Sciatic nerve (tissue), 2 donors: ENCODE measurements around the gene ZBTB11. TPM values are rescaled to one million over a fixed set of nuclear protein-coding genes. Genes with fewer than 3 reads are reported as not detected.
"Not testable (repeated sequence)": the region's sequence is repeated elsewhere in the genome, so short reads cannot be mapped to it uniquely, and the experiment has no call there.

Experiments used
- ATAC-seq: fragments of 200-7000 bp; cut with Tn5 transposase; one replicate; pipeline ENCODE4 v1.9.1; 2020; ENCODE audit warnings: mild to moderate bottlenecking, moderate library complexity
- DNase-seq: peaks from one replicate; pipeline ENCODE4 v3.0.0-alpha.2; 2020; ENCODE audit warnings: low spot score
- intact Hi-C: fragments of 100-400 bp; cut with DNase I; formaldehyde crosslinking; loops from one replicate; pipeline ENCODE4 v1.14.2; 2022
- total RNA-seq: library from RNA; stranded (reverse); fragmentation: NEBNext Ultra II Directional; extraction: Animal tissue kit (Norgen Biotek cat#: 25700); gene quantifications from one replicate; pipeline ENCODE4 v1.2.1, GENCODE V29; 2021
- donor health status: DM: no; HTN: no; CAD: no.
- donor health status: DM: no; HTN: no; CAD: no.

The ZBTB11 gene
- total RNA-seq, 1 donor from 2014 or later: 23.2 TPM

- DNase-seq, ATAC-seq, intact Hi-C loops: not testable (repeated sequence)
Measured at GRCh38 chr3:101631959-101632358, 45.0 kb downstream of the ZBTB11 start.

- DNase-seq: no peak
- intact Hi-C loops: no loop called here
- ATAC-seq: no peak
Measured at GRCh38 chr3:101631098-101631796, 45.7 kb downstream of the ZBTB11 start.

- intact Hi-C loops: no loop called here
- no peak for ATAC-seq
- no peak for DNase-seq
Measured at GRCh38 chr3:101629219-101629618, 47.7 kb downstream of the ZBTB11 start.

- intact Hi-C loops: no loop called here
- DNase-seq (no peak), ATAC-seq (no peak)
Measured at GRCh38 chr3:101625879-101626278, 51.1 kb downstream of the ZBTB11 start.

DNA sequence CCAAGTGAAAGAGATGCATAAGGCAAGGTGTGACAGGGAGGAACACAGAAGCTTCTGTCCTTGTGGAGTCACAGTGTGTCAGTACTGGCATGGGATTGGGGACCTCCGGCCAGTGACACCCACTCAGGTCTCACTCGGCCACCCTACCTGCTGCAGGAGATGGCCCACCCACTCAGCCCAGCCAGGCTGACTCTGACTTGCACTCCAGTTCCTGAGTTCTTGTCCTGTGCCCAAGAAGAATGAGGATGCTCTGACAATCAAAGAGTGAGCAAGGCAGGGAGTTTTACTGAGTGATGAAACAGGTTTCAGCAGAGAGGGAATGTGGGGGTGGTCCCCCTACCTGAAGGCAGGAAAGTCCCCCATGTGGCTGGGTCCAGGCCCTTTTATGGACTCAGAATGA lies 52.1 kb downstream of the ZBTB11 start:
- no peak for ATAC-seq
- DNase-seq: no peak
- intact Hi-C loops: no loop called here

- intact Hi-C loops: no loop called here
- DNase-seq: no peak
- ATAC-seq: no peak
Measured at GRCh38 chr3:101623656-101624055, 53.3 kb downstream of the ZBTB11 start.

- intact Hi-C loops: no loop called here
- ATAC-seq (no peak), DNase-seq (no peak)
Measured at GRCh38 chr3:101619734-101620133, 57.2 kb downstream of the ZBTB11 start.

DNA sequence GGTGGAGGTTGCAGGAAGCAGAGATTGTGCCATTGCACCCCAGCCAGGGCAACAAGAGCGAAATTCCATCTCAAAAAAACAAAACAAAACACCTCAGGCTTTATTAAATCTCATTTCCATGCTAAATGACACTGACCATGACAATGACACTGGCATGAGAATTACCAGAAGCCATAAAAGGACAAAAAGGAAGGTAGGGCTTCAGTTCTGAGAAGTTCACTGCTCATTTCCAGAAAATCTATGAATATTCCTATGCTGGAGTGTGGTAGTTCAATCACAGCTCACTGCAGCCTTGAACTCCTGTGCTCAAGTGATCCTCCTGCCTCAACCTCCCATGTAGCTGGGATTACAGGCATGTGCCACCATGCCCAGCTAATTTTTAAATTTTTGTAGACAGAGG lies 58.2 kb downstream of the ZBTB11 start:
- ATAC-seq (no peak), DNase-seq (no peak)
- intact Hi-C loops: no loop called here

- DNase-seq (no peak), ATAC-seq (no peak)
- intact Hi-C loops: no loop called here
Measured at GRCh38 chr3:101617478-101617877, 59.5 kb downstream of the ZBTB11 start.

DNA sequence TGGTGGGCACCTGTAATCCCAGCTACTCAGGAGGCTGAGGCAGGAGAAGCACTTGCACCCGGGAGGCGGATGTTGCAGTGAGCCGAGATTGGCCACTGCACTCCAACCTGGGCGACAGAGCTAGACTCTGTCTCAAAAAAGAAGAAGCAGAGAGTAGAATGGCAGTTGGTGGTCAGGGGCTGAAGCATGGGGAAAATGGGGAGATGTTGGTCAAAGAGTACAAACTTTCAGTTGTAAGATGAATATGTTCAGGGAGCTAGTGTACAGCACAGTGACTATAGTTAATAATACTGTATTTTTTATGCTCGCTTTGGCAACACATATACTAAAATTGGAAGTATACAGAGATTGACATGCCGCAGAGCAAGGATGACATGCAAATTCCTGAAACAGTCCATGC lies 61.4 kb downstream of the ZBTB11 start:
- no peak for DNase-seq
- ATAC-seq: no peak
- intact Hi-C loops: no loop called here

DNA sequence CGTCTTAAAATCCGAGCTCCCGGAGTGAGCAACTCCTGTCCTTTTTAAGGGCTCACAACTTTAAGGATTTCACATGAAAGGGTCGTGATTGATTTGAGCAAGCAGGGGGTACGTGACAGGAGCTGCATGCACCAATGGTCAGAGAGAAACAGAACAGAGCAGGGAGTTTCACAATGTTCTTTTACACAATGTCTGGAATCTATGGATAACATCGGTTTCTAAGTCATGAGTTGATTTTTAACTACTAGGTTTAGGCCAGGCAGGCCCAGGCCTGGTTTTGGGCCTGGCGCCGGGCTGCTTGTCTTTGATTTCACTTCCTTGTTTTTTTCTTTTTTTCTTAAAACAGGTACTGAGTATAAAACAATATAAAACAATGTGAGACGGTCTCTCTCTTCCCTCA lies 63.9 kb downstream of the ZBTB11 start:
- intact Hi-C loops, DNase-seq, ATAC-seq: not testable (repeated sequence)

GRCh38 chr3:101611023-101611422 lies 65.9 kb downstream of the ZBTB11 start:
- no peak for DNase-seq
- ATAC-seq: no peak
- intact Hi-C loops: no loop called here

DNA sequence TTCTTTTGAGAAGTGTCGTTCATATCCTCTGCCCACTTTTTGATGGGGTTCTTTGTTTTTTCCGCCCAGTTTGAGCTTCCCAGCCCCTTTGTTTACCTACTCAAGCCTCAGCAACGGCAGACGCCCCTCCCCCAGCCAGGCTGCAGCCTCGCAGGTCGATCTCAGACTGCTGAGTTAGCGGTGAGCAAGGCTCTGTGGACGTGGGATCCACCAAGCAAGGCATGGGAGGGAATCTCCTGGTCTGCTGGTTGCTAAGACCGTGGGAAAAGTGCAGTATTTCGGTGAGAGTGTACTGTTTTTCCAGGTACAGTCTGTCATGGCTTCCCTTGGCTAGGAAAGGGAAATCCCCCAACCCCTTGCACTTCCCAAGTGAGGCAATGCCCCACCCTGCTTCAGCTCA lies 71.5 kb downstream of the ZBTB11 start:
- ATAC-seq, intact Hi-C loops, DNase-seq: not testable (repeated sequence)

GRCh38 chr3:101603184-101603583 lies 73.7 kb downstream of the ZBTB11 start:
- intact Hi-C loops: no loop called here
- no peak for DNase-seq
- no peak for ATAC-seq

GRCh38 chr3:101602731-101603130 lies 74.2 kb downstream of the ZBTB11 start:
- intact Hi-C loops: no loop called here
- ATAC-seq (no peak), DNase-seq (no peak)

Other genes with a start within 250 kb of the ZBTB11 start
- gene SENP7, start 163.9 kb downstream of the ZBTB11 start, total RNA-seq: 38.2 TPM
- gene TRMT10C, start 115.3 kb downstream of the ZBTB11 start, total RNA-seq: 15.0 TPM
- 177 TPM for gene PCNP, start 103.0 kb downstream of the ZBTB11 start, total RNA-seq
- 778 TPM for gene RPL24, start 9.6 kb upstream of the ZBTB11 start, total RNA-seq
- 19.2 TPM for gene CEP97, start 47.5 kb upstream of the ZBTB11 start, total RNA-seq
- 24.7 TPM for gene NXPE3, start 102.1 kb upstream of the ZBTB11 start, total RNA-seq
- 91.6 TPM for gene NFKBIZ, start 172.4 kb upstream of the ZBTB11 start, total RNA-seq